Body of pancreas (tissue), 4 donors: ENCODE measurements around the gene KIF3C. TPM values are rescaled to one million over a fixed set of nuclear protein-coding genes. Genes with fewer than 3 reads are reported as not detected.

ENCODE experiments used
- ATAC-seq: fragments of 150-250 bp; one replicate; pipeline ENCODE4 v1.9.1; 2016
- DNase-seq, 4 donors: peaks; one replicate each; pipeline ENCODE4 v3.0.0-alpha.2; 2019
- H3K27ac ChIP-seq, 4 donors: fragments of 200-600 bp; sonication (generic); 1 replicate in 3 of 4; 2 replicates in 1 of 4; pipeline versions ENCODE4 v1.5.1 to v1.6.1; 2016 to 2019; ENCODE audit warnings: mild to moderate bottlenecking in 1 of 4, mixed read lengths in 1 of 4, moderate library complexity in 1 of 4
- H3K27me3 ChIP-seq, 2 donors: fragments of 200-600 bp; sonication (generic); one replicate each; pipeline ENCODE4 v1.6.0; 2016; ENCODE audit warnings: mild to moderate bottlenecking in 1 of 2
- H3K36me3 ChIP-seq, 2 donors: fragments of 200-600 bp; sonication (generic); replicated peaks in 1 of 2; 2 replicates each; pipeline ENCODE4 v1.5.1; 2016; ENCODE audit warnings: low read depth in 2 of 2; ENCODE audit not compliant: insufficient read depth in 1 of 2
- H3K4me1 ChIP-seq: fragments of 200-600 bp; sonication (generic); one replicate; pipeline ENCODE4 v1.6.0; 2016
- H3K4me3 ChIP-seq, 2 donors: fragments of 200-600 bp; sonication (generic); 1 replicate in 1 of 2; 2 replicates in 1 of 2; pipeline ENCODE4 v1.5.1; 2016 to 2019
- H3K9me3 ChIP-seq, 3 donors: fragments of 200-600 bp; sonication (generic); 1 replicate in 2 of 3; 2 replicates in 1 of 3; pipeline ENCODE4 v1.5.1; 2016
- POLR2A ChIP-seq, 3 donors: fragments of 450-650 bp; IDR thresholded peaks; one replicate each; pipeline ENCODE4 v1.6.1; 2016; ENCODE audit warnings: antibody characterized with exemption in 3 of 3, mild to moderate bottlenecking in 2 of 3
- WGBS, 2 donors: methylation state at CpG; one replicate each; pipeline ENCODE4 v1.1.5; 2017; 5-methylcytosine and 5-hydroxymethylcytosine counted together
- intact Hi-C: fragments of 100-400 bp; cut with DNase I; formaldehyde crosslinking; loops from one replicate; pipeline ENCODE4 v1.15.1; 2023
- small RNA-seq: library from RNA; depleted of rRNA; stranded (forward); fragments of <200 nt; gene quantifications from one replicate; pipeline ENCODE3, GENCODE V24; 2016
- total RNA-seq, 2 donors: library from RNA; depleted of rRNA; stranded (reverse); fragments of >200 nt; gene quantifications; one replicate each; pipeline ENCODE4 v1.1.0, GENCODE V29; 2016
- TF ChIP-seq, protein P1 (sequence below), 7 experiments: fragments of 450-650 bp in 4 of 7; fragments of 200-600 bp in 3 of 7; sonication (generic) in 3 of 7; IDR thresholded peaks; one replicate each; pipeline ENCODE4 v1.5.1; 2016 to 2019; ENCODE audit warnings: antibody characterized with exemption in 7 of 7

The KIF3C gene
- total RNA-seq, 2 donors from 2014 or later = 0.99 to 3.1 TPM

DNA sequence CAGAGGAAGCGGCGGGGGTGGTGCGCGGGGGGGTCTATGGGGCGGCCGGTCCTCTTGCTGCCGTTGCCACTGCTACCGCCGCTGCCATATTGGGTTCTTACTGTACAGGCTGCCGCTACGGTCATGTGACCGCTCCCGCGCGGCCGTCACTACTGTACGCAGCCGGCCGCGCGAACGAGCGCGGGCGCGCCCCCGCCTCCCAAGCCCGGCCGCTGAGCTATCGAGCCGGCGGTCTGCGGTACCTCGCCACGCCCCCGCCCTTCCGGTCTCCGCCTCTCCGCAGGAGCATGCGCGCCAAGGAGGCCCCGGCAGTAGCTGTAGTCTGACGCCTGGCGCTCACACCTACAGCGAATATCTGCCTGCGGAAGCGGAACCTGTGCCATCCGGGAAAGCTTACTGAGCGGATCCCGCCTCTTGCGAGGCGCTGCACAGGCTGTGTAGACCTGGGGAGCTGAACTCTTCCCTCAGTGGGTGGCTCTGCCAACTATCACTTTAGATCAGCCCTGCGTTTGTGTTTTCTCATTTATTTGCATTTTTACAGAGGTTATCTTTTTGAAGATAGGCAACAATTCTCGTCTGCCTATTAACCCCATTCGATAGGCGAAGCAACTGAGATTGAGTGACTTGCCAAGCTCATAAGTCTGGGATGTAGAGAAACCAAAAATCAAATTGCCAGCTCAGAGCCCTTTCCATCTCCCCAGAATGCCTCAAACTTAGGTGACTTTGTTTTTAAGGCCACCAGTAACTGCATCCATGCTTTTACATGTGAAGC, 103.8 kb downstream of the KIF3C start, which contains the start of gene ASXL2:
Gene ASXL2, minus strand, starts transcription at position 127 of the 772 bp plus-strand sequence. CDS start 265 bp downstream, outside the sequence.
- H3K27ac ChIP-seq = peak within 1 kb of the TSS; percentile 65 to 96 (median 84)
- no peaks in the 10 kb centered on the region for H3K27me3 ChIP-seq
- 1% methylated on average over 12 to 56 of the region's 56 CpGs for WGBS, 2 donors
- H3K36me3 ChIP-seq = no peaks in the 10 kb centered on the region
- TF ChIP-seq, protein P1, sequence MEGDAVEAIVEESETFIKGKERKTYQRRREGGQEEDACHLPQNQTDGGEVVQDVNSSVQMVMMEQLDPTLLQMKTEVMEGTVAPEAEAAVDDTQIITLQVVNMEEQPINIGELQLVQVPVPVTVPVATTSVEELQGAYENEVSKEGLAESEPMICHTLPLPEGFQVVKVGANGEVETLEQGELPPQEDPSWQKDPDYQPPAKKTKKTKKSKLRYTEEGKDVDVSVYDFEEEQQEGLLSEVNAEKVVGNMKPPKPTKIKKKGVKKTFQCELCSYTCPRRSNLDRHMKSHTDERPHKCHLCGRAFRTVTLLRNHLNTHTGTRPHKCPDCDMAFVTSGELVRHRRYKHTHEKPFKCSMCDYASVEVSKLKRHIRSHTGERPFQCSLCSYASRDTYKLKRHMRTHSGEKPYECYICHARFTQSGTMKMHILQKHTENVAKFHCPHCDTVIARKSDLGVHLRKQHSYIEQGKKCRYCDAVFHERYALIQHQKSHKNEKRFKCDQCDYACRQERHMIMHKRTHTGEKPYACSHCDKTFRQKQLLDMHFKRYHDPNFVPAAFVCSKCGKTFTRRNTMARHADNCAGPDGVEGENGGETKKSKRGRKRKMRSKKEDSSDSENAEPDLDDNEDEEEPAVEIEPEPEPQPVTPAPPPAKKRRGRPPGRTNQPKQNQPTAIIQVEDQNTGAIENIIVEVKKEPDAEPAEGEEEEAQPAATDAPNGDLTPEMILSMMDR (IDR thresholded peaks at IDR 0.05) = peak in 4 of 7 experiments; percentile 13 to 38 (median 24)
- peak; percentile 79 to 90 (median 82) for TF ChIP-seq POLR2A (IDR thresholded peaks at IDR 0.05)
- intact Hi-C loops = no loop called here
- ATAC-seq = peak; percentile 98
- H3K9me3 ChIP-seq = no peaks in the 10 kb centered on the region
- peak; percentile 98 to 99 (median 99) for DNase-seq
- peak within 1 kb of the TSS; percentile 42 to 96 for H3K4me3 ChIP-seq
- peaks cover 18% of the 10 kb centered on the region for H3K4me1 ChIP-seq

DNA sequence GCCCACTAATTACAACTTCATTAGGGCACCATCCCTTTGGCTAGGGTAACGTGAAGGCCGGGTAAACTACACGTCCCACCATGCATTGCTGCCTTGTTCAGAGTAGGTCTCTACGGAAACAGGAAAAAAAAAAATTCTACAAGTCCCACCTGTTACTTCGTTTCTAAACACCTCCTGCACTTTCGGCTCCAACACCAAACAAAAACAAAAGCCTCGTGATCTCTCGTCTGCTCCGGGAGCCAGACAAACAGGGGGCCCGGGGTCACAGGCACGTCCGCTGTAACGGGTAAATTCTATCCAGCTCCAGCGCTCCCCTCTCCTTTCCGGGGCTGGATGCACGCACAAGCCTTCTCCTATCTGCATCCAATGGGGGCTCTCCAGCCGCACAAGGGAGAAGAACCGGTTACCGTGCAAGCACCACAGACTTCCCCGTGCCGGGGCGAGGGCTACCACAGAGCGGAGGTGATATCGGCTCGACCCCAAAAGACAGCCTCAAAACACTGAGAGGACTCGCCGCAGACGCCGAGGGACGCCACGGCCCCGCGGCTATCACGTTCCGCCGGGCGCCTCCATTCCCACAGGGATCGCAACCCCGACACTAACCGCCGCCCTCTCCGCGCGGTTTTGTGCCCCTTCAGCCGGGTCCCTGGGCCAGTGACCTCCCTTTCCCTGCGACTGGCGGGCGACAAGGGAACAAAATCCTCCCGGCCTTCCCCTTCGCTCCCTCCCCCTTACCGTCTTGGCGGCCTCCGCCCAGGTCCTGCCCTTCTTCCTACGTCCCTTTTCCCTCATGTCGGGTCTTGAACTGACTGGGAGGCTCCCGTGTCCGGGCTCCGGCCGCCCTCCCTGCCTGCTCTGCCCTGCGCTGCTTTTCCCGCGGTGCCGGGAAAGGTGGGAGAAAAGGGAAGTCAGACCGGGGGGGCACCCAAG, 104.6 kb downstream of the KIF3C start:
- Histone ChIP-seq H3K4me1 (peaks cover 18% of the 10 kb centered on the region), H3K27me3 (no peaks in the 10 kb centered on the region), H3K36me3 (no peaks in the 10 kb centered on the region), H3K27ac (peak overlapping the region; percentile 65 to 96 (median 84)), H3K9me3 (no peaks in the 10 kb centered on the region), H3K4me3 (peak overlapping the region; percentile 42 to 96)
- intact Hi-C loops = no loop called here
- TF ChIP-seq, protein P1 (IDR thresholded peaks at IDR 0.05) = no peak
- TF ChIP-seq POLR2A (IDR thresholded peaks at IDR 0.05) = peak in 1 of 3 donors; percentile 5
- 0% methylated on average over 30 to 64 of the region's 64 CpGs for WGBS, 2 donors
- peak; percentile 46 to 77 (median 64) for DNase-seq
- peak; percentile 39 for ATAC-seq

Small RNA genes lying within 50 kb of the gene (small RNA-seq; reads per million reads assigned to genes)
- gene NDUFB4P4 = not detected
- gene UQCRHP2 = not detected

Other genes starting within 250 kb of the KIF3C start
- 1 to 10 TPM; 6.6 to 8.3 TPM for gene ASXL2, start 104.0 kb downstream of the KIF3C start, total RNA-seq
- gene RAB10, start 51.6 kb upstream of the KIF3C start, total RNA-seq = 100 to 1,000 TPM in 1 of 2 donors, 10 to 100 TPM in 1; 41.5 to 115 TPM
- gene GAREM2, start 190.6 kb upstream of the KIF3C start, total RNA-seq = 1 to 10 TPM; 1.6 TPM